Endothelial cell of umbilical vein (primary cell): ENCODE measurements around the gene STAU1. TPM values are rescaled to one million over a fixed set of nuclear protein-coding genes. Genes with fewer than 3 reads are reported as not detected.
A peak's percentile ranks its signal among the peaks of the same experiment; 100 is the strongest.
"Not testable (repeated sequence)": the region's sequence is repeated elsewhere in the genome, so short reads cannot be mapped to it uniquely, and the experiment has no call there.

Source experiments
- BruUV-seq: library from RNA; stranded (reverse); fragments of 400-500 nt; replicated peaks from 2 replicates; lab custom pipeline; 2021; lab: Mats Ljungman, UMichigan
- CTCF ChIA-PET: fragments of 300-600, 350-600 bp; sonication (Branson Sonifier 250); formaldehyde crosslinking; loops from one replicate; lab custom pipeline; 2021; ENCODE audit warnings: antibody characterized with exemption, inconsistent platforms; lab: Charles Lee
- POLR2A ChIA-PET: fragments of 300-600, 350-600 bp; sonication (Branson Sonifier 250); formaldehyde crosslinking; loops from one replicate; lab custom pipeline; 2021; ENCODE audit warnings: antibody characterized with exemption, inconsistent platforms; lab: Charles Lee
- DNase-seq: peaks from one replicate; pipeline ENCODE4 v3.0.0-alpha.2; 2011; ENCODE audit warnings: low read depth, low spot score
- FAIRE-seq: peaks from 2 replicates; lab custom pipeline; 2011; peaks lifted over from hg19 to GRCh38; lab: Jason Lieb, UNC
- H2AFZ ChIP-seq: 2 replicates; pipeline ENCODE4 v1.6.0; 2012; ENCODE audit warnings: low read depth, low read length, control low read depth, inconsistent platforms
- H3K27ac ChIP-seq: 2 replicates; pipeline ENCODE4 v1.5.1; 2011; ENCODE audit warnings: low read depth, mild to moderate bottlenecking, control low read depth, low read length, moderate library complexity; ENCODE audit not compliant: insufficient read depth
- H3K27me3 ChIP-seq, 2 experiments: 2 replicates each; pipeline versions ENCODE4 v1.6.0 to v1.6.1; 2011; ENCODE audit warnings: low read length in 2 of 2, mixed read lengths in 1 of 2; ENCODE audit not compliant: control insufficient read depth in 2 of 2, insufficient read depth in 2 of 2
- H3K36me3 ChIP-seq, 2 experiments: 2 replicates in 1 of 2; 3 replicates in 1 of 2; pipeline ENCODE4 v1.5.1; 2011; ENCODE audit warnings: low read length in 2 of 2, mild to moderate bottlenecking in 1 of 2, moderate library complexity in 1 of 2; ENCODE audit not compliant: control insufficient read depth in 2 of 2, insufficient read depth in 2 of 2; ENCODE audit errors: extremely low read depth in 1 of 2
- H3K4me1 ChIP-seq: 3 replicates; pipeline ENCODE4 v1.5.1; 2011; ENCODE audit warnings: mild to moderate bottlenecking, low read length; ENCODE audit not compliant: control insufficient read depth, insufficient read depth; ENCODE audit errors: extremely low read depth
- H3K4me2 ChIP-seq: 2 replicates; pipeline ENCODE4 v1.6.1; 2011; ENCODE audit warnings: low read length, control low read depth, mixed read lengths; ENCODE audit not compliant: insufficient read depth
- H3K4me3 ChIP-seq, 3 experiments: fragments of 200-600 bp in 1 of 3; sonication (generic), shearing (Covaris generic) in 1 of 3; replicated peaks in 1 of 3; 2 replicates each; pipeline ENCODE4 v1.5.1; 2011 to 2016; ENCODE audit warnings: control low read depth in 3 of 3, low read length in 3 of 3, mild to moderate bottlenecking in 2 of 3, inconsistent platforms in 1 of 3, low read depth in 1 of 3, moderate library complexity in 1 of 3; ENCODE audit not compliant: insufficient read depth in 1 of 3
- H3K79me2 ChIP-seq: 2 replicates; pipeline ENCODE4 v1.6.0; 2012; ENCODE audit warnings: low read length, inconsistent platforms; ENCODE audit not compliant: control insufficient read depth, insufficient read depth
- H3K9ac ChIP-seq: replicated peaks from 2 replicates; pipeline ENCODE3; 2011; ENCODE audit warnings: low read length, control low read depth; ENCODE audit not compliant: insufficient read depth; ENCODE audit errors: extremely low read depth
- H3K9me1 ChIP-seq: replicated peaks from 3 replicates; pipeline ENCODE4 v1.6.0; 2011; ENCODE audit warnings: mild to moderate bottlenecking, low read length; ENCODE audit not compliant: control insufficient read depth, insufficient read depth; ENCODE audit errors: extremely low read depth
- H3K9me3 ChIP-seq: replicated peaks from 2 replicates; pipeline ENCODE4 v1.5.1; 2012; ENCODE audit warnings: low read length, inconsistent platforms; ENCODE audit not compliant: control insufficient read depth, insufficient read depth
- H4K20me1 ChIP-seq: replicated peaks from 2 replicates; pipeline ENCODE3; 2011; ENCODE audit warnings: mild to moderate bottlenecking, low read length; ENCODE audit not compliant: control insufficient read depth, insufficient read depth; ENCODE audit errors: extremely low read depth
- CTCF ChIP-seq, 2 donors: IDR thresholded peaks; 1 replicate in 1 of 2; 2 replicates in 1 of 2; pipeline ENCODE4 v1.5.1; 2011; ENCODE audit warnings: low read length in 2 of 2, mild to moderate bottlenecking in 2 of 2, moderate library complexity in 2 of 2, control low read depth in 1 of 2, inconsistent platforms in 1 of 2, low read depth in 1 of 2; ENCODE audit not compliant: insufficient read depth in 1 of 2; ENCODE audit errors: extremely low read depth in 1 of 2
- EZH2 ChIP-seq: IDR thresholded peaks from 2 replicates; pipeline ENCODE4 v1.6.1; 2012; ENCODE audit warnings: borderline replicate concordance, low read depth, mild to moderate bottlenecking, moderate library complexity, low read length, inconsistent platforms; ENCODE audit not compliant: severe bottlenecking
- FOS ChIP-seq: IDR thresholded peaks from 2 replicates; pipeline ENCODE4 v1.6.1; 2011; ENCODE audit warnings: mild to moderate bottlenecking, low read length, moderate library complexity, borderline replicate concordance; ENCODE audit not compliant: insufficient read depth
- GATA2 ChIP-seq: IDR thresholded peaks from 2 replicates; pipeline ENCODE4 v1.7.0; 2011; ENCODE audit warnings: low read depth, mild to moderate bottlenecking, moderate library complexity, mixed read lengths, low read length; ENCODE audit not compliant: insufficient read length, insufficient read depth
- JUN ChIP-seq: IDR thresholded peaks from 2 replicates; pipeline ENCODE4 v1.6.1; 2011; ENCODE audit warnings: borderline replicate concordance, low read depth; ENCODE audit not compliant: insufficient read length, insufficient read depth
- MAX ChIP-seq: IDR thresholded peaks from 2 replicates; pipeline ENCODE4 v1.6.1; 2011; ENCODE audit not compliant: insufficient read depth, insufficient read length
- MYC ChIP-seq: IDR thresholded peaks from one replicate; pipeline ENCODE4 v1.6.1; 2011; ENCODE audit warnings: mild to moderate bottlenecking, low read depth, low read length
- POLR2A ChIP-seq: IDR thresholded peaks from 2 replicates; pipeline ENCODE4 v1.6.1; 2012; ENCODE audit warnings: low read depth, mild to moderate bottlenecking, control low read depth, low read length
- POLR2AphosphoS5 ChIP-seq: IDR thresholded peaks from 2 replicates; pipeline ENCODE4 v1.6.1; 2012; ENCODE audit warnings: low read depth, mild to moderate bottlenecking, control low read depth, low read length, moderate library complexity; ENCODE audit not compliant: insufficient read depth
- dilution Hi-C: fragments of 300-500 bp; cut with MboI; formaldehyde crosslinking; loops from one replicate; pipeline ENCODE4 v1.15.0; 2019; ENCODE audit warnings: low sequenced_read_pairs; ENCODE audit not compliant: extremely low pct_ligation_motif_present
- intact Hi-C: fragments of 100-400 bp; cut with micrococcal nuclease; formaldehyde crosslinking; loops from one replicate; pipeline ENCODE4 v1.10.0; 2022
- polyA plus RNA-seq, 4 experiments: library from polyadenylated mRNA; depleted of rRNA in 3 of 4; stranded (reverse) in 3 of 4; unstranded in 1 of 4; fragments of >200 nt; gene quantifications; 2 replicates each; pipeline versions ENCODE4 v1.2.1 to v1.2.3, GENCODE V29; 2011 to 2012; ENCODE audit warnings: missing spikeins in 1 of 4
- total RNA-seq: library from RNA; stranded (reverse); gene quantifications from 2 replicates; pipeline ENCODE4 v1.2.3, GENCODE V29; 2021

The STAU1 gene
- total and polyA plus RNA-seq, 2 donors (not counting 3 experiments of a cell fraction or from before 2014, with no cell fraction given) = 53.1 to 98.1 TPM

GRCh38 chr20:49136817-49137571, 51.1 kb downstream of the STAU1 start:
- Histone ChIP-seq H3K79me2 (peaks cover 3% of the 10 kb centered on the region), H3K9ac (no peak overlapping the region), H3K27ac (no peak overlapping the region), H3K27me3 (no peaks in the 10 kb centered on the region), H3K4me3 (no peak overlapping the region), H3K4me1 (no peaks in the 10 kb centered on the region), H3K4me2 (no peak overlapping the region), H3K9me1 (no peaks in the 10 kb centered on the region), H3K36me3 (peaks cover 5 to 10% of the 10 kb centered on the region in 2 experiments), H2AFZ (no peak overlapping the region), H3K9me3 (no peaks in the 10 kb centered on the region), H4K20me1 (peaks cover 4% of the 10 kb centered on the region)
- no TSS peak for BruUV-seq
- TF ChIP-seq MAX (no peak), JUN (no peak), GATA2 (no peak), MYC (no peak), CTCF (IDR thresholded peaks at IDR 0.05; ENCODE audit: extremely low read depth in 1 of 2, insufficient read depth in 1 of 2, low read depth in 1 of 2, low read length in 2 of 2) (no peak), EZH2 (no peak), POLR2AphosphoS5 (no peak), POLR2A (no peak), FOS (no peak)
- FAIRE-seq = peak; percentile 33
- dilution Hi-C loops = loop anchor here (10.0 kb wide), 1 partner anchor 88 kb away; no protein-coding TSS in a partner anchor
- intact Hi-C loops = no loop called here
- DNase-seq = no peak
- CTCF ChIA-PET = interaction anchor here (0.6 to 2.4 kb wide), 4 partner anchors 9 to 82 kb away, joined by 3 to 8 read pairs (median 6); partner anchors contain the start of gene DDX27
- POLR2A ChIA-PET = no interaction called here

GRCh38 chr20:49134797-49135196, 53.3 kb downstream of the STAU1 start:
- H3K4me2 ChIP-seq, H3K4me1 ChIP-seq, H3K9ac ChIP-seq, POLR2A ChIA-PET, DNase-seq, H3K4me3 ChIP-seq, H3K27ac ChIP-seq, H3K9me3 ChIP-seq, FAIRE-seq, H3K79me2 ChIP-seq, H4K20me1 ChIP-seq, H2AFZ ChIP-seq, H3K9me1 ChIP-seq, intact Hi-C loops, H3K27me3 ChIP-seq, BruUV-seq: not testable (repeated sequence)
- dilution Hi-C loops = loop anchor here (10.0 kb wide), 1 partner anchor 90 kb away; no protein-coding TSS in a partner anchor
- CTCF ChIA-PET = interaction anchor here (0.8 to 4.3 kb wide), 3 partner anchors 81 to 86 kb away, joined by 3 to 170 read pairs (median 4); partner anchors contain the start of gene DDX27
- peaks cover 10 to 11% of the 10 kb centered on the region in 2 experiments for H3K36me3 ChIP-seq
